HEK293T (cell line): ENCODE data around the gene IGLL1.

Experiments
- CTCF ChIA-PET: fragments of 350-600 bp; formaldehyde crosslinking; extraction: SDS; loops from one replicate; lab custom pipeline; 2021; ENCODE audit warnings: antibody characterized with exemption, inconsistent platforms; lab: Yijun Ruan, JAX
- POLR2A ChIA-PET: fragments of 350-600 bp; formaldehyde crosslinking; extraction: SDS; loops from one replicate; lab custom pipeline; 2020; ENCODE audit warnings: antibody characterized with exemption, inconsistent platforms; lab: Yijun Ruan, JAX
- DNase-seq: peaks from one replicate; pipeline ENCODE4 v3.0.0; 2012; ENCODE audit warnings: mixed read lengths; ENCODE audit errors: extremely low spot score
- BHLHE40 ChIP-seq: fragments of 450-650 bp; IDR thresholded peaks from 2 replicates; pipeline ENCODE4 v1.6.1; 2016; ENCODE audit warnings: mild to moderate bottlenecking, moderate library complexity, borderline replicate concordance
- CTBP1 ChIP-seq: fragments of 450-650 bp; IDR thresholded peaks from 2 replicates; pipeline ENCODE4 v1.6.1; 2016; ENCODE audit warnings: borderline replicate concordance
- ELF4 ChIP-seq: fragments of 450-650 bp; IDR thresholded peaks from 2 replicates; pipeline ENCODE4 v1.6.1; 2017; ENCODE audit warnings: antibody characterized with exemption
- FOXA1 ChIP-seq: fragments of 450-650 bp; IDR thresholded peaks from 2 replicates; pipeline ENCODE4 v1.6.1; 2016; ENCODE audit warnings: mild to moderate bottlenecking
- FOXK2 ChIP-seq: fragments of 450-650 bp; IDR thresholded peaks from 2 replicates; pipeline ENCODE4 v1.6.1; 2016; ENCODE audit warnings: mild to moderate bottlenecking
- FOXM1 ChIP-seq: fragments of 450-650 bp; IDR thresholded peaks from 2 replicates; pipeline ENCODE4 v1.6.1; 2017; ENCODE audit warnings: mild to moderate bottlenecking, borderline replicate concordance
- HDGF ChIP-seq: fragments of 450-650 bp; IDR thresholded peaks from 2 replicates; pipeline ENCODE4 v1.6.1; 2017; ENCODE audit warnings: antibody characterized with exemption, borderline replicate concordance
- L3MBTL2 ChIP-seq: fragments of 450-650 bp; conservative IDR thresholded peaks from 2 replicates; pipeline ENCODE4 v1.6.1; 2016; ENCODE audit warnings: mild to moderate bottlenecking
- LEF1 ChIP-seq: fragments of 450-650 bp; IDR thresholded peaks from 2 replicates; pipeline ENCODE4 v1.6.1; 2017; ENCODE audit warnings: mild to moderate bottlenecking, borderline replicate concordance
- NFRKB ChIP-seq: fragments of 450-650 bp; IDR thresholded peaks from 2 replicates; pipeline ENCODE4 v1.6.1; 2016; ENCODE audit warnings: mild to moderate bottlenecking, moderate library complexity
- PKNOX1 ChIP-seq: fragments of 450-650 bp; IDR thresholded peaks from 2 replicates; pipeline ENCODE4 v1.6.1; 2016
- SP1 ChIP-seq: fragments of 450-650 bp; IDR thresholded peaks from 2 replicates; pipeline ENCODE4 v1.6.1; 2017
- SUZ12 ChIP-seq: fragments of 450-650 bp; IDR thresholded peaks from 2 replicates; pipeline ENCODE4 v1.6.1; 2016; ENCODE audit warnings: mild to moderate bottlenecking
- TARDBP ChIP-seq: fragments of 450-650 bp; IDR thresholded peaks from 2 replicates; pipeline ENCODE4 v1.6.1; 2016
- ZNF384 ChIP-seq: fragments of 450-650 bp; IDR thresholded peaks from 2 replicates; pipeline ENCODE4 v1.6.1; 2016

IGLL1 gene

GRCh38 chr22:23621082-23621780, 41.1 kb upstream of the IGLL1 start:
- no peak for DNase-seq
- POLR2A ChIA-PET: no interaction called here
- TF ChIP-seq CTBP1: no peak
- no peak for TF ChIP-seq ELF4
- no peak for TF ChIP-seq SUZ12
- TF ChIP-seq PKNOX1: no peak
- TF ChIP-seq HDGF: no peak
- TF ChIP-seq L3MBTL2: no peak
- TF ChIP-seq TARDBP: no peak
- TF ChIP-seq FOXM1: no peak
- CTCF ChIA-PET: no interaction called here

GRCh38 chr22:23613193-23613972, 33.3 kb upstream of the IGLL1 start:
- ChIA-PET CTCF (interaction anchor here (1.8 kb wide), 1 partner anchor 22 kb away, joined by 4 read pairs; no protein-coding TSS in a partner anchor), POLR2A (interaction anchor here (1.4 kb wide), 1 partner anchor 244 kb away, joined by 6 read pairs; the partner anchor contains the start of gene SLC2A11)
- TF ChIP-seq HDGF (no peak), BHLHE40 (no peak), FOXM1 (no peak)
- DNase-seq: no peak

- POLR2A ChIA-PET: no interaction called here
- DNase-seq: no peak
- no peak for TF ChIP-seq FOXA1
- TF ChIP-seq SP1: no peak
- TF ChIP-seq SUZ12: no peak
- CTCF ChIA-PET: no interaction called here
These were observed 30.1 kb upstream of the IGLL1 start for GRCh38 chr22:23609983-23610781.

GRCh38 chr22:23608583-23608982, 28.5 kb upstream of the IGLL1 start:
- TF ChIP-seq NFRKB: no peak
- TF ChIP-seq CTBP1: no peak
- TF ChIP-seq FOXK2: no peak
- TF ChIP-seq TARDBP: no peak
- no peak for TF ChIP-seq ELF4
- TF ChIP-seq SUZ12: no peak
- no peak for TF ChIP-seq LEF1
- TF ChIP-seq L3MBTL2: no peak
- CTCF ChIA-PET: interaction anchor here (1.1 kb wide), 1 partner anchor 13 kb away, joined by 3 read pairs; no protein-coding TSS in a partner anchor
- no peak for DNase-seq
- POLR2A ChIA-PET: interaction anchor here (1.1 kb wide), 1 partner anchor 10 kb away, joined by 3 read pairs; no protein-coding TSS in a partner anchor

GRCh38 chr22:23606204-23607131, 26.4 kb upstream of the IGLL1 start:
- ChIA-PET CTCF (no interaction called here), POLR2A (interaction anchor here (0.5 kb wide), 1 partner anchor 11 kb away, joined by 3 read pairs; no protein-coding TSS in a partner anchor)
- TF ChIP-seq HDGF (no peak), L3MBTL2 (no peak), FOXA1 (no peak), ELF4 (no peak), FOXM1 (no peak), FOXK2 (no peak)
- no peak for DNase-seq

- CTCF ChIA-PET: interaction anchor here (0.6 kb wide), 1 partner anchor 1362 kb away, joined by 4 read pairs; no protein-coding TSS in a partner anchor
- no peak for DNase-seq
- POLR2A ChIA-PET: no interaction called here
- no peak for TF ChIP-seq HDGF
These were observed 25.0 kb upstream of the IGLL1 start for GRCh38 chr22:23604939-23605712.

GRCh38 chr22:23603266-23603665, 23.2 kb upstream of the IGLL1 start:
- POLR2A ChIA-PET: no interaction called here
- no peak for TF ChIP-seq NFRKB
- TF ChIP-seq ZNF384: no peak
- TF ChIP-seq TARDBP: no peak
- no peak for TF ChIP-seq SP1
- TF ChIP-seq LEF1: no peak
- no peak for TF ChIP-seq FOXM1
- TF ChIP-seq BHLHE40: no peak
- no peak for TF ChIP-seq FOXA1
- no peak for TF ChIP-seq ELF4
- no peak for TF ChIP-seq FOXK2
- TF ChIP-seq PKNOX1: no peak
- CTCF ChIA-PET: no interaction called here
- DNase-seq: no peak
